ENCODE results near the gene HAL. TPM values are rescaled to one million over a fixed set of nuclear protein-coding genes. Genes with fewer than 3 reads are reported as not detected.

HAL gene
- total and polyA plus RNA-seq, 4 donors = 0.39 to 1.4 (median 0.63) TPM; not detected in 1

GRCh38 chr12:95956557-95957145, 39.5 kb downstream of the HAL start:
- no peaks in the 10 kb centered on the region for H3K36me3 ChIP-seq (ENCODE audit: control insufficient read depth in 1 of 2, insufficient read depth in 2 of 2, low read length in 1 of 2)
- DNase-seq (no peak), ATAC-seq (ENCODE audit: low FRiP score) (no peak)
- H3K4me3 ChIP-seq (ENCODE audit: low read length in 2 of 2) = no peak overlapping the region
- WGBS, 2 donors = 56% methylated on average over 27 of the region's 27 CpGs
- no peaks in the 10 kb centered on the region for H3K4me1 ChIP-seq (ENCODE audit: control insufficient read depth in 1 of 2, insufficient read depth in 2 of 2, low read length in 2 of 2)
- H3K27ac ChIP-seq (ENCODE audit: low read depth in 1 of 2, low read length in 2 of 2) = no peak overlapping the region
- H3K9me3 ChIP-seq (ENCODE audit: control insufficient read depth, low read length) = no peaks in the 10 kb centered on the region
- intact Hi-C loops (cut with DNase I) = no loop called here
- H3K27me3 ChIP-seq (ENCODE audit: control insufficient read depth in 1 of 2, insufficient read depth in 2 of 2, low read length in 1 of 2) = no peaks in the 10 kb centered on the region

- WGBS, 2 donors = 78 to 84% methylated on average over 7 of the region's 7 CpGs
Measured at GRCh38 chr12:95955549-95956159, 40.5 kb downstream of the HAL start.

GRCh38 chr12:95953000-95953399, 43.1 kb downstream of the HAL start:
- ATAC-seq (ENCODE audit: low FRiP score) (no peak), DNase-seq (no peak)
- Histone ChIP-seq H3K27ac (ENCODE audit: low read depth in 1 of 2, low read length in 2 of 2) (no peak overlapping the region), H3K36me3 (ENCODE audit: control insufficient read depth in 1 of 2, insufficient read depth in 2 of 2, low read length in 1 of 2) (no peaks in the 10 kb centered on the region), H3K4me1 (ENCODE audit: control insufficient read depth in 1 of 2, insufficient read depth in 2 of 2, low read length in 2 of 2) (no peaks in the 10 kb centered on the region), H3K4me3 (ENCODE audit: low read length in 2 of 2) (no peak overlapping the region), H3K9me3 (ENCODE audit: control insufficient read depth, low read length) (peaks cover 2% of the 10 kb centered on the region), H3K27me3 (ENCODE audit: control insufficient read depth in 1 of 2, insufficient read depth in 2 of 2, low read length in 1 of 2) (no peaks in the 10 kb centered on the region)
- intact Hi-C loops (cut with DNase I) = no loop called here
- WGBS, 2 donors = 29 to 33% methylated on average over 1 of the region's 1 CpG

More at GRCh38 chr12:95955549-95956159, 40.5 kb downstream of the HAL start:
- ATAC-seq (ENCODE audit: low FRiP score) = no peak
- Histone ChIP-seq H3K4me1 (ENCODE audit: control insufficient read depth in 1 of 2, insufficient read depth in 2 of 2, low read length in 2 of 2) (no peaks in the 10 kb centered on the region), H3K36me3 (ENCODE audit: control insufficient read depth in 1 of 2, insufficient read depth in 2 of 2, low read length in 1 of 2) (no peaks in the 10 kb centered on the region), H3K27ac (ENCODE audit: low read depth in 1 of 2, low read length in 2 of 2) (no peak overlapping the region), H3K9me3 (ENCODE audit: control insufficient read depth, low read length) (no peaks in the 10 kb centered on the region), H3K27me3 (ENCODE audit: control insufficient read depth in 1 of 2, insufficient read depth in 2 of 2, low read length in 1 of 2) (no peaks in the 10 kb centered on the region), H3K4me3 (ENCODE audit: low read length in 2 of 2) (no peak overlapping the region)
- DNase-seq = no peak
- intact Hi-C loops (cut with DNase I) = no loop called here

DNA sequence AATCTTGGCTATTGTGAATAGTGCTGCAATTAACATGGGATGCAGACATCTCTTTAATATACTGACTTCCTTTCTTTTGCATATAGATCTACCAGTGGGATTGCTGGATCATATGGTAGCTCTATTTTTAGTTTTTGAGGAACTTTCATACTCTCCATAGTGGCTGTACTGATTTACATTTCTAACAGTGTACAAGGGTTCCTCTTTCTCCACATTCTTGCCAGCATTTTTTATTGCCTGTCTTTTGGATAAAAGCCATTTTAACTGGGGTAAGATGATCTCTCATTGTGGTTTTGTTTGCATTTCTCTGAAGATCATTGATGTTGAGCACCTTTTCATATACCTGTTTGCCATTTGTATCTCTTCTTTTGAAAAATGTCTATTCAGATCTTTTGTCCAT, 44.6 kb downstream of the HAL start:
- H3K4me1 ChIP-seq (ENCODE audit: control insufficient read depth in 1 of 2, insufficient read depth in 2 of 2, low read length in 2 of 2) = no peaks in the 10 kb centered on the region
- no peaks in the 10 kb centered on the region for H3K36me3 ChIP-seq (ENCODE audit: control insufficient read depth in 1 of 2, insufficient read depth in 2 of 2, low read length in 1 of 2)
- intact Hi-C loops (cut with DNase I) = no loop called here
- ATAC-seq (ENCODE audit: low FRiP score) = no peak
- H3K4me3 ChIP-seq (ENCODE audit: low read length in 2 of 2) = no peak overlapping the region
- H3K27ac ChIP-seq (ENCODE audit: low read depth in 1 of 2, low read length in 2 of 2) = no peak overlapping the region
- peaks cover 2% of the 10 kb centered on the region for H3K9me3 ChIP-seq (ENCODE audit: control insufficient read depth, low read length)
- no peak for DNase-seq
- H3K27me3 ChIP-seq (ENCODE audit: control insufficient read depth in 1 of 2, insufficient read depth in 2 of 2, low read length in 1 of 2) = no peaks in the 10 kb centered on the region

DNA sequence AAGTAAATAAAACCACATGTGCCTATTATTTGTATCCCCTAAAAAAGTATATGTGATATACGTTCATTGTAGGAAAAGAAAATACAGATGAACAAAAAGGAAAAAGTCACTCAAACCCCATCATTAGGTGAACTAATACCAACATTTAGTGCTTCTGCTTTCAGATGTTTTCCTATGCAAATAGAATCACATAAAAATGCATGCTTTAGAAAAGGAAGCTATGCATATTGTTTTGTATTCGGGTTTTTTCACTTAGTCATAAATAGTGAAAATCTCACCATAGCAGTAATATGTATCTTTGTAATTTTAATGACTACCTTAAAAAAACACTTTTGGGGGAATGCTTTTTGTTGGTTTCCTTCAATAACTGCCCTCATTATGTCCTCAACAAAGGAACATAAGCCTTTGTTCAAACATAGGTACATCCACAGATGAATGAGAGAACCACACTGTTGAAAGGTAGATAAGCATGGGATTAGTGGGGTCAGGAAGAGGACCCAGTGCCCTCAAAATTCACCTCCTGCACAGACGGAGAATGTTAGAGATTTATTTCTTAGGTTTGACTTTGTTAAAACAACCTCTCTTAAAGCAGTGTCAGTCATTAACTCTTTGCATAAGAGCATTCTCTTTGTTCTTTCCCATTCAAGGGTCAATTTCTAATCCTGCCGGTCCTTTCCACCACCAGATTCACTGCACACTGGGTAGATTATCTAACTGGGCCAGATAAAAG, 46.5 kb downstream of the HAL start:
- Histone ChIP-seq H3K27ac (ENCODE audit: low read depth in 1 of 2, low read length in 2 of 2) (no peak overlapping the region), H3K4me1 (ENCODE audit: control insufficient read depth in 1 of 2, insufficient read depth in 2 of 2, low read length in 2 of 2) (no peaks in the 10 kb centered on the region), H3K9me3 (ENCODE audit: control insufficient read depth, low read length) (peaks cover 2% of the 10 kb centered on the region), H3K36me3 (ENCODE audit: control insufficient read depth in 1 of 2, insufficient read depth in 2 of 2, low read length in 1 of 2) (no peaks in the 10 kb centered on the region), H3K27me3 (ENCODE audit: control insufficient read depth in 1 of 2, insufficient read depth in 2 of 2, low read length in 1 of 2) (no peaks in the 10 kb centered on the region), H3K4me3 (ENCODE audit: low read length in 2 of 2) (no peak overlapping the region)
- DNase-seq (no peak), ATAC-seq (ENCODE audit: low FRiP score) (no peak)
- WGBS, 2 donors = 36 to 50% methylated on average over 4 of the region's 4 CpGs
- intact Hi-C loops (cut with DNase I) = no loop called here

- H3K4me3 ChIP-seq (ENCODE audit: low read length in 2 of 2) = no peak overlapping the region
- 81 to 93% methylated on average over 10 of the region's 10 CpGs for WGBS, 2 donors
- no peak overlapping the region for H3K27ac ChIP-seq (ENCODE audit: low read depth in 1 of 2, low read length in 2 of 2)
- ATAC-seq (ENCODE audit: low FRiP score) (no peak), DNase-seq (no peak)
- H3K36me3 ChIP-seq (ENCODE audit: control insufficient read depth in 1 of 2, insufficient read depth in 2 of 2, low read length in 1 of 2) = no peaks in the 10 kb centered on the region
- no peaks in the 10 kb centered on the region for H3K27me3 ChIP-seq (ENCODE audit: control insufficient read depth in 1 of 2, insufficient read depth in 2 of 2, low read length in 1 of 2)
- no peaks in the 10 kb centered on the region for H3K9me3 ChIP-seq (ENCODE audit: control insufficient read depth, low read length)
- no peaks in the 10 kb centered on the region for H3K4me1 ChIP-seq (ENCODE audit: control insufficient read depth in 1 of 2, insufficient read depth in 2 of 2, low read length in 2 of 2)
- intact Hi-C loops (cut with DNase I) = no loop called here
Measured at GRCh38 chr12:95944108-95944704, 51.9 kb downstream of the HAL start.

DNA sequence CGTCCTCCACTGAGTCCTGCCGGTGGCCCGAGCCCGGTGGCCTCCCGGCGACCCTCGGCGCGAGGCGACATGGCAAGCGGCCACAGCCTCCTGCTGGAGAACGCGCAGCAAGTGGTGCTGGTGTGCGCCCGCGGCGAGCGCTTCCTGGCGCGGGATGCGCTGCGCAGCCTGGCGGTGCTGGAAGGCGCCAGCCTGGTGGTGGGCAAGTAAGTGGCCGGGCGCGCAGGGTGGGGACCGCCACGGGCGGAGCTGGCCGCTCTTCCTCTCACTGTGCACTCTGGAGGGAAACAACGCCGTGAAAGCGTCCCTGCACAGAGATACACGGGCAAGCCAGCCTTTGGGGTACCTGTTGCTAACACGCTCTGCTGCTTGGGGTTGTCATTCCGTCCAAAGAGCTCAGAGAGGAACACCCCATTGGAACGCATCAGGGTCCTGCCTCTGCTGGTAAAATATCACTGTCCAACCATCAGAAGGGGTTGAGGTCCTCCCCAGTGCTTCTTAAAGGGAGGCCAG, 52.8 kb downstream of the HAL start, which contains the start of gene AMDHD1:
Gene AMDHD1, plus strand, starts transcription at position 2 of the 513 bp plus-strand sequence. Its CDS starts 68 bp downstream, at position 70.
- Histone ChIP-seq H3K36me3 (ENCODE audit: control insufficient read depth in 1 of 2, insufficient read depth in 2 of 2, low read length in 1 of 2) (no peaks in the 10 kb centered on the region), H3K27ac (ENCODE audit: low read depth in 1 of 2, low read length in 2 of 2) (peak within 1 kb of the TSS; percentile 11 to 23), H3K9me3 (ENCODE audit: control insufficient read depth, low read length) (no peaks in the 10 kb centered on the region), H3K4me3 (ENCODE audit: low read length in 2 of 2) (peak within 1 kb of the TSS; percentile 86 to 99), H3K27me3 (ENCODE audit: control insufficient read depth in 1 of 2, insufficient read depth in 2 of 2, low read length in 1 of 2) (no peaks in the 10 kb centered on the region), H3K4me1 (ENCODE audit: control insufficient read depth in 1 of 2, insufficient read depth in 2 of 2, low read length in 2 of 2) (no peaks in the 10 kb centered on the region)
- intact Hi-C loops (cut with DNase I) = no loop called here
- ATAC-seq (ENCODE audit: low FRiP score) = peak; percentile 86
- 0 to 1% methylated on average over 36 to 38 of the region's 38 CpGs for WGBS, 2 donors
- peak; percentile 67 to 87 for DNase-seq

GRCh38 chr12:95942524-95943329, 53.4 kb downstream of the HAL start, which contains the start of gene CCDC38:
CCDC38 (minus strand) TSS chr12:95942614; CDS start chr12:95936509, 6,105 bp downstream.
- intact Hi-C loops (cut with DNase I) = no loop called here
- WGBS, 2 donors = 1% methylated on average over 47 to 51 of the region's 51 CpGs

More at GRCh38 chr12:95942524-95943329, 53.4 kb downstream of the HAL start, which contains the start of gene CCDC38:
- no peaks in the 10 kb centered on the region for H3K9me3 ChIP-seq (ENCODE audit: control insufficient read depth, low read length)
- H3K27ac ChIP-seq (ENCODE audit: low read depth in 1 of 2, low read length in 2 of 2) = peak within 1 kb of the TSS; percentile 11 to 23
- DNase-seq (peak; percentile 89 to 91), ATAC-seq (ENCODE audit: low FRiP score) (peak; percentile 96)
- peak within 1 kb of the TSS; percentile 86 to 99 for H3K4me3 ChIP-seq (ENCODE audit: low read length in 2 of 2)
- H3K4me1 ChIP-seq (ENCODE audit: control insufficient read depth in 1 of 2, insufficient read depth in 2 of 2, low read length in 2 of 2) = no peaks in the 10 kb centered on the region
- H3K27me3 ChIP-seq (ENCODE audit: control insufficient read depth in 1 of 2, insufficient read depth in 2 of 2, low read length in 1 of 2) = no peaks in the 10 kb centered on the region
- H3K36me3 ChIP-seq (ENCODE audit: control insufficient read depth in 1 of 2, insufficient read depth in 2 of 2, low read length in 1 of 2) = no peaks in the 10 kb centered on the region

Measured in aorta (tissue), 5 donors.